KMS-11 (cell line): ENCODE data around the gene CDC25A.
"Not testable (repeated sequence)": the region's sequence is repeated elsewhere in the genome, so short reads cannot be mapped to it uniquely, and the experiment has no call there.

Experiments used
- H2AFZ ChIP-seq: fragments of 200-600 bp; sonication (generic); 2 replicates; pipeline ENCODE4 v1.6.1; 2016; ENCODE audit warnings: antibody characterized with exemption, mixed run types, low read depth
- H3K27ac ChIP-seq: fragments of 200-600 bp; sonication (generic); 2 replicates; pipeline ENCODE4 v1.6.1; 2016; ENCODE audit warnings: mild to moderate bottlenecking, mixed run types
- H3K27me3 ChIP-seq: fragments of 200-600 bp; sonication (generic); 2 replicates; pipeline ENCODE4 v1.6.1; 2017; ENCODE audit warnings: mild to moderate bottlenecking, low read depth, mixed run types, moderate library complexity; ENCODE audit not compliant: insufficient read depth
- H3K36me3 ChIP-seq: fragments of 200-600 bp; sonication (generic); 2 replicates; pipeline ENCODE4 v1.6.1; 2017; ENCODE audit warnings: mild to moderate bottlenecking, mixed run types; ENCODE audit not compliant: insufficient read depth
- H3K4me1 ChIP-seq: fragments of 200-600 bp; sonication (generic); 2 replicates; pipeline ENCODE4 v1.6.1; 2016; ENCODE audit warnings: mild to moderate bottlenecking, low read depth, mixed run types; ENCODE audit not compliant: poor library complexity, severe bottlenecking
- H3K4me2 ChIP-seq: fragments of 200-600 bp; sonication (generic); 2 replicates; pipeline ENCODE4 v1.7.0; 2016; ENCODE audit warnings: mild to moderate bottlenecking, mixed run types
- H3K4me3 ChIP-seq: fragments of 200-600 bp; sonication (generic); IDR thresholded peaks from 2 replicates; pipeline ENCODE4 v1.6.1; 2017; ENCODE audit warnings: low read depth, low read length, mixed read lengths; ENCODE audit not compliant: insufficient read depth
- H3K79me2 ChIP-seq: fragments of 200-600 bp; sonication (generic); 2 replicates; pipeline ENCODE4 v1.6.1; 2016; ENCODE audit warnings: low read depth, mixed run types; ENCODE audit not compliant: insufficient read depth
- H3K9ac ChIP-seq: fragments of 200-600 bp; sonication (generic); 2 replicates; pipeline ENCODE4 v1.6.1; 2016; ENCODE audit warnings: mild to moderate bottlenecking, mixed run types
- H4K20me1 ChIP-seq: fragments of 200-600 bp; sonication (generic); 2 replicates; pipeline ENCODE4 v1.6.1; 2016; ENCODE audit warnings: mild to moderate bottlenecking, mixed run types; ENCODE audit not compliant: insufficient read depth
- TF ChIP-seq, protein P1 (sequence below): fragments of 200-600 bp; sonication (generic); conservative IDR thresholded peaks from 2 replicates; pipeline ENCODE4 v1.6.1; 2017; ENCODE audit warnings: low read depth, mild to moderate bottlenecking, antibody characterized with exemption, low read length, moderate library complexity, mixed read lengths

The CDC25A gene

GRCh38 chr3:48215466-48215865 is 27.2 kb upstream of the CDC25A start:
- Histone ChIP-seq H3K36me3 (no peaks in the 10 kb centered on the region), H4K20me1 (no peaks in the 10 kb centered on the region), H3K4me3 (no peak overlapping the region), H3K4me1 (no peaks in the 10 kb centered on the region), H3K9ac (no peak overlapping the region), H3K79me2 (no peaks in the 10 kb centered on the region), H3K4me2 (no peak overlapping the region), H3K27ac (no peak overlapping the region), H2AFZ (no peak overlapping the region), H3K27me3 (no peaks in the 10 kb centered on the region)
- TF ChIP-seq, protein P1, sequence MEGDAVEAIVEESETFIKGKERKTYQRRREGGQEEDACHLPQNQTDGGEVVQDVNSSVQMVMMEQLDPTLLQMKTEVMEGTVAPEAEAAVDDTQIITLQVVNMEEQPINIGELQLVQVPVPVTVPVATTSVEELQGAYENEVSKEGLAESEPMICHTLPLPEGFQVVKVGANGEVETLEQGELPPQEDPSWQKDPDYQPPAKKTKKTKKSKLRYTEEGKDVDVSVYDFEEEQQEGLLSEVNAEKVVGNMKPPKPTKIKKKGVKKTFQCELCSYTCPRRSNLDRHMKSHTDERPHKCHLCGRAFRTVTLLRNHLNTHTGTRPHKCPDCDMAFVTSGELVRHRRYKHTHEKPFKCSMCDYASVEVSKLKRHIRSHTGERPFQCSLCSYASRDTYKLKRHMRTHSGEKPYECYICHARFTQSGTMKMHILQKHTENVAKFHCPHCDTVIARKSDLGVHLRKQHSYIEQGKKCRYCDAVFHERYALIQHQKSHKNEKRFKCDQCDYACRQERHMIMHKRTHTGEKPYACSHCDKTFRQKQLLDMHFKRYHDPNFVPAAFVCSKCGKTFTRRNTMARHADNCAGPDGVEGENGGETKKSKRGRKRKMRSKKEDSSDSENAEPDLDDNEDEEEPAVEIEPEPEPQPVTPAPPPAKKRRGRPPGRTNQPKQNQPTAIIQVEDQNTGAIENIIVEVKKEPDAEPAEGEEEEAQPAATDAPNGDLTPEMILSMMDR, result no peak

DNA sequence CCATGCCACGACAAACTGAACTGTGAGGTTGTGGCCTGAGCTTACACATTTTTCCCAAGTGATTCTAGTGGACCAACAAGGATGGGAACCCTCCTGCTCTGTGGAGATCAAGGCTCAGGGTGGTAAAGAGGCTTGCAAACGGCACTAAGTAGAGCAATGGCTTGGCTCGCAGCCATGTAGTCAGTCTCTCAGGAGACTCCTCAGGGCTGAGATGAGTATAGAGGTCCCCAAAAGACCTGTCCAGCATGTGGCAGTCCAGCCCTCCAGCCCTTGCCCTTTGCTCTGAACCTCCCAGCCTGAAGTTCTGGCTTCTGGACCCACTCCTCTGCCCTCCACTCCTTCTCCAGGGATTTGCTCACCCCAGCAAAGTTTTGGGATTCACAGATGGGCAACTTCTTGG is 26.8 kb upstream of the CDC25A start:
- H3K36me3 ChIP-seq, result no peaks in the 10 kb centered on the region
- no peak overlapping the region for H3K4me2 ChIP-seq
- H3K4me1 ChIP-seq, result no peaks in the 10 kb centered on the region
- H3K4me3 ChIP-seq, result no peak overlapping the region
- no peaks in the 10 kb centered on the region for H3K27me3 ChIP-seq
- no peak overlapping the region for H3K9ac ChIP-seq
- no peak overlapping the region for H2AFZ ChIP-seq
- TF ChIP-seq, protein P1, result no peak
- no peak overlapping the region for H3K27ac ChIP-seq
- no peaks in the 10 kb centered on the region for H4K20me1 ChIP-seq
- H3K79me2 ChIP-seq, result no peaks in the 10 kb centered on the region

GRCh38 chr3:48214225-48214624 is 26.0 kb upstream of the CDC25A start:
- Histone ChIP-seq H3K4me1 (no peaks in the 10 kb centered on the region), H3K79me2 (no peaks in the 10 kb centered on the region), H3K9ac (no peak overlapping the region), H3K4me2 (no peak overlapping the region), H3K36me3 (no peaks in the 10 kb centered on the region), H3K27ac (no peak overlapping the region), H3K4me3 (no peak overlapping the region), H3K27me3 (no peaks in the 10 kb centered on the region), H4K20me1 (no peaks in the 10 kb centered on the region), H2AFZ (no peak overlapping the region)
- TF ChIP-seq, protein P1, result no peak

GRCh38 chr3:48211776-48212175 is 23.6 kb upstream of the CDC25A start:
- H3K36me3 ChIP-seq, H3K4me2 ChIP-seq, H4K20me1 ChIP-seq, H3K4me3 ChIP-seq, H3K27ac ChIP-seq, H2AFZ ChIP-seq, H3K79me2 ChIP-seq, H3K27me3 ChIP-seq, H3K9ac ChIP-seq, H3K4me1 ChIP-seq: not testable (repeated sequence)

DNA sequence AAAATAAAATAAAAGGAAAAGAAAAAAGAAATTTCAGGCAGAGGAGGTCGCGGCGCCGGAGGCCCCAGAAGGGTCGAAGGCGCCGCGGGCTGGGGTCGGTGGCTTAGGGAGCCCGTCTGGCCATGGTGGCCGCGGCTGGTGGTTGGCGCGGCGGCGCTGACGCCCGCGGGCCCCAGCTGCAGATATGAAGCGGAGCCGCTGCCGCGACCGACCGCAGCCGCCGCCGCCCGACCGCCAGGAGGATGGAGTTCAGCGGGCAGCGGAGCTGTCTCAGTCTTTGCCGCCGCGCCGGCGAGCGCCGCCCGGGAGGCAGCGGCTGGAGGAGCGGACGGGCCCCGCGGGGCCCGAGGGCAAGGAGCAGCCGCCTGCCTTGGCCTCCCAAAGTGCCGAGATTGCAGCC is 22.3 kb upstream of the CDC25A start:
- H3K4me1 ChIP-seq, H3K9ac ChIP-seq, H2AFZ ChIP-seq, H3K27me3 ChIP-seq, H3K36me3 ChIP-seq, H3K27ac ChIP-seq, H3K4me2 ChIP-seq, H4K20me1 ChIP-seq, H3K79me2 ChIP-seq, H3K4me3 ChIP-seq: not testable (repeated sequence)

- H3K36me3 ChIP-seq, result no peaks in the 10 kb centered on the region
- no peak overlapping the region for H3K4me3 ChIP-seq
- H3K9ac ChIP-seq, result no peak overlapping the region
- H3K27ac ChIP-seq, result no peak overlapping the region
- no peaks in the 10 kb centered on the region for H3K79me2 ChIP-seq
- no peak overlapping the region for H3K4me2 ChIP-seq
- H3K27me3 ChIP-seq, result no peaks in the 10 kb centered on the region
- H3K4me1 ChIP-seq, result no peaks in the 10 kb centered on the region
- no peaks in the 10 kb centered on the region for H4K20me1 ChIP-seq
- H2AFZ ChIP-seq, result no peak overlapping the region
- TF ChIP-seq, protein P1, result no peak
Measured at GRCh38 chr3:48209445-48209844, 21.2 kb upstream of the CDC25A start.
